Astrocyte (in vitro differentiated cells and primary cell): ENCODE results near the gene SLC39A9. TPM values are rescaled to one million over a fixed set of nuclear protein-coding genes. Genes with fewer than 3 reads are reported as not detected.

Experiments used
- DNase-seq: peaks from one replicate; pipeline ENCODE4 v3.0.0-alpha.2; 2010; ENCODE audit warnings: low read depth
- FAIRE-seq: peaks from 2 replicates; lab custom pipeline; 2011; peaks lifted over from hg19 to GRCh38; lab: Jason Lieb, UNC
- H2AFZ ChIP-seq: 2 replicates; pipeline ENCODE4 v1.6.0; 2012; ENCODE audit warnings: low read depth, low read length, inconsistent platforms
- H3K27ac ChIP-seq: 2 replicates; pipeline ENCODE4 v1.5.1; 2011; ENCODE audit warnings: low read depth, low read length, inconsistent platforms
- H3K27me3 ChIP-seq: 2 replicates; pipeline ENCODE4 v1.6.0; 2011; ENCODE audit warnings: low read length, inconsistent platforms; ENCODE audit not compliant: insufficient read depth
- H3K36me3 ChIP-seq: 2 replicates; pipeline ENCODE4 v1.5.1; 2011; ENCODE audit warnings: low read length, inconsistent platforms; ENCODE audit not compliant: insufficient read depth
- H3K4me1 ChIP-seq: 2 replicates; pipeline ENCODE4 v1.5.1; 2011; ENCODE audit warnings: low read length, inconsistent platforms; ENCODE audit not compliant: insufficient read depth
- H3K4me2 ChIP-seq: 2 replicates; pipeline ENCODE4 v1.6.0; 2012; ENCODE audit warnings: low read length, inconsistent platforms
- H3K4me3 ChIP-seq: 2 replicates; pipeline ENCODE4 v1.5.1; 2011; ENCODE audit warnings: low read depth, mild to moderate bottlenecking, low read length, inconsistent platforms; ENCODE audit not compliant: insufficient read depth
- H3K79me2 ChIP-seq: 2 replicates; pipeline ENCODE4 v1.6.0; 2012; ENCODE audit warnings: mild to moderate bottlenecking, low read length, inconsistent platforms; ENCODE audit not compliant: insufficient read depth
- H3K9ac ChIP-seq: 2 replicates; pipeline ENCODE4 v1.6.0; 2012; ENCODE audit warnings: mild to moderate bottlenecking, low read length, inconsistent platforms
- H3K9me3 ChIP-seq: 2 replicates; pipeline ENCODE4 v1.5.1; 2012; ENCODE audit warnings: low read depth, mild to moderate bottlenecking, low read length, inconsistent platforms; ENCODE audit not compliant: insufficient read depth
- H4K20me1 ChIP-seq: 2 replicates; pipeline ENCODE4 v1.6.0; 2012; ENCODE audit warnings: low read length, inconsistent platforms; ENCODE audit not compliant: insufficient read depth
- H3K27ac Mint-ChIP-seq: one replicate; pipeline ENCODE4 v1.8.0; 2021; ENCODE audit warnings: mild to moderate bottlenecking, mixed read lengths; ENCODE audit not compliant: unreplicated experiment
- H3K27me3 Mint-ChIP-seq: one replicate; pipeline ENCODE4 v1.8.0; 2021; ENCODE audit warnings: low read depth, mixed read lengths; ENCODE audit not compliant: unreplicated experiment
- H3K36me3 Mint-ChIP-seq: one replicate; pipeline ENCODE4 v1.8.0; 2021; ENCODE audit warnings: low read depth, mixed read lengths; ENCODE audit not compliant: unreplicated experiment
- H3K4me1 Mint-ChIP-seq: one replicate; pipeline ENCODE4 v1.8.0; 2021; ENCODE audit warnings: low read depth, mixed read lengths; ENCODE audit not compliant: unreplicated experiment
- H3K4me3 Mint-ChIP-seq: one replicate; pipeline ENCODE4 v1.8.0; 2021; ENCODE audit warnings: mild to moderate bottlenecking, moderate library complexity, mixed read lengths; ENCODE audit not compliant: unreplicated experiment
- H3K9me3 Mint-ChIP-seq: one replicate; pipeline ENCODE4 v1.8.0; 2021; ENCODE audit warnings: mild to moderate bottlenecking, mixed read lengths; ENCODE audit not compliant: unreplicated experiment
- EZH2 ChIP-seq: IDR thresholded peaks from 2 replicates; pipeline ENCODE4 v1.6.1; 2012; ENCODE audit warnings: mild to moderate bottlenecking, low read length, inconsistent platforms; ENCODE audit not compliant: insufficient read depth
- total RNA-seq: library from RNA; stranded (reverse); gene quantifications from 2 replicates; pipeline ENCODE4 v1.2.1, GENCODE V29; 2021
- TF ChIP-seq, protein P1 (sequence below): IDR thresholded peaks from 2 replicates; pipeline ENCODE4 v1.5.1; 2011; ENCODE audit warnings: low read depth, mild to moderate bottlenecking, inconsistent platforms, low read length, moderate library complexity; ENCODE audit not compliant: insufficient read depth

SLC39A9 gene
- total RNA-seq, 1 donor from 2014 or later, result 69.5 TPM

DNA sequence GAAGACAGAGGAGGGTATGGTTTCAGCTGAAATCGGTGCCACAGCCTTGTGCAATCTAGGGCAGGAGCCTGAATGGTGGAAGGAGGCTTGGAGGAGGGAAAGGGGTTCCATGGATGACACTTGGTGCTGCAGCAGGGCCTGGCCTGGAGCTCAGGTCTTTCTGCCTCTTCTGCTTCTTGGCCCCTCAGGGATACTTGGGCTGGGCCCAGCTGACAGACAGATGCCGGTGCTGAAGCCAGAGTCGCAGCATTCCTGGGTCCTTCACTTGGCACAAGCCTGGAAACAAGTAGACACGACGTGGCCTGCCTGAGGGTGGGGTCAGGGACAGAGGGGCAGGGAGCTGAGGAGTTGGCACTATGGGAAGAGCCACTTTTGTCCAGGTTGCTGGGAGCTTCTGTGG lies 81.6 kb downstream of the SLC39A9 start:
- no peak for DNase-seq
- Mint-ChIP-seq H3K27me3 (peaks cover 53% of the 10 kb centered on the region), H3K27ac (no peak overlapping the region), H3K4me3 (no peak overlapping the region), H3K9me3 (peaks cover 9% of the 10 kb centered on the region), H3K36me3 (peaks cover 9% of the 10 kb centered on the region), H3K4me1 (peaks cover 2% of the 10 kb centered on the region)
- Histone ChIP-seq H3K9ac (no peak overlapping the region), H3K79me2 (no peaks in the 10 kb centered on the region), H3K4me3 (no peak overlapping the region), H3K27ac (no peak overlapping the region), H3K36me3 (no peaks in the 10 kb centered on the region), H3K4me1 (peaks cover 4% of the 10 kb centered on the region), H3K4me2 (no peak overlapping the region), H3K9me3 (no peaks in the 10 kb centered on the region), H2AFZ (no peak overlapping the region), H4K20me1 (no peaks in the 10 kb centered on the region), H3K27me3 (peaks cover 39% of the 10 kb centered on the region)
- TF ChIP-seq EZH2, result no peak
- TF ChIP-seq, protein P1, sequence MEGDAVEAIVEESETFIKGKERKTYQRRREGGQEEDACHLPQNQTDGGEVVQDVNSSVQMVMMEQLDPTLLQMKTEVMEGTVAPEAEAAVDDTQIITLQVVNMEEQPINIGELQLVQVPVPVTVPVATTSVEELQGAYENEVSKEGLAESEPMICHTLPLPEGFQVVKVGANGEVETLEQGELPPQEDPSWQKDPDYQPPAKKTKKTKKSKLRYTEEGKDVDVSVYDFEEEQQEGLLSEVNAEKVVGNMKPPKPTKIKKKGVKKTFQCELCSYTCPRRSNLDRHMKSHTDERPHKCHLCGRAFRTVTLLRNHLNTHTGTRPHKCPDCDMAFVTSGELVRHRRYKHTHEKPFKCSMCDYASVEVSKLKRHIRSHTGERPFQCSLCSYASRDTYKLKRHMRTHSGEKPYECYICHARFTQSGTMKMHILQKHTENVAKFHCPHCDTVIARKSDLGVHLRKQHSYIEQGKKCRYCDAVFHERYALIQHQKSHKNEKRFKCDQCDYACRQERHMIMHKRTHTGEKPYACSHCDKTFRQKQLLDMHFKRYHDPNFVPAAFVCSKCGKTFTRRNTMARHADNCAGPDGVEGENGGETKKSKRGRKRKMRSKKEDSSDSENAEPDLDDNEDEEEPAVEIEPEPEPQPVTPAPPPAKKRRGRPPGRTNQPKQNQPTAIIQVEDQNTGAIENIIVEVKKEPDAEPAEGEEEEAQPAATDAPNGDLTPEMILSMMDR, result no peak
- no peak for FAIRE-seq

- H2AFZ ChIP-seq, result no peak overlapping the region
- no peak overlapping the region for H3K4me3 ChIP-seq
- no peak for FAIRE-seq
- H3K27ac ChIP-seq, result no peak overlapping the region
- H3K27me3 ChIP-seq, result peaks cover 56% of the 10 kb centered on the region
- Mint-ChIP-seq H3K4me3 (no peak overlapping the region), H3K4me1 (peaks cover 2% of the 10 kb centered on the region), H3K9me3 (peaks cover 8% of the 10 kb centered on the region), H3K27me3 (peaks cover 71% of the 10 kb centered on the region), H3K27ac (no peak overlapping the region), H3K36me3 (peaks cover 9% of the 10 kb centered on the region)
- TF ChIP-seq, protein P1, result no peak
- no peak for TF ChIP-seq EZH2
- H3K9me3 ChIP-seq, result no peaks in the 10 kb centered on the region
- H3K36me3 ChIP-seq, result no peaks in the 10 kb centered on the region
- H3K79me2 ChIP-seq, result no peaks in the 10 kb centered on the region
- H3K4me2 ChIP-seq, result no peak overlapping the region
- DNase-seq, result no peak
- H4K20me1 ChIP-seq, result no peaks in the 10 kb centered on the region
- H3K9ac ChIP-seq, result no peak overlapping the region
- peaks cover 4% of the 10 kb centered on the region for H3K4me1 ChIP-seq
Observed at GRCh38 chr14:69481815-69482568, 83.5 kb downstream of the SLC39A9 start.
